ENCODE results near the gene PAPPA2.

DNA sequence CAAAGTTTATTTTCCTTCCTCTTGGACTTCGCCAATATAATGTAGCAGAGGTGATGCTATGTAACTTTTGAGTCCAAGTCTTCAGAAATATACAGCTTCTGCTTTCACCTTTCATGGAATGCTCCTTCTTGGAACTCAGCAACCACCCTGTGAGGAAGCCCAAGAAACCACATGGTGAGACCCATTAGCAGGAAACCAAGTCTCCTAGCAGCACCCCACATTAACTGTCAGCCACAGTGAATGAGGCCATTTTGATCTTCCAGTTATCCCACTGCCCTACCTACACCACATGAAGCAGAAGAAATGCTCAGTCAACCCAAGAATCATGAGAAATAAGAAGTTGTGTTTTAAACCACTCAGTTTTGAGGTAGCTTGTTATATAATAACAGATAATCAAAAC lies 58.2 kb downstream of the PAPPA2 start:
- TF ChIP-seq, protein P1, sequence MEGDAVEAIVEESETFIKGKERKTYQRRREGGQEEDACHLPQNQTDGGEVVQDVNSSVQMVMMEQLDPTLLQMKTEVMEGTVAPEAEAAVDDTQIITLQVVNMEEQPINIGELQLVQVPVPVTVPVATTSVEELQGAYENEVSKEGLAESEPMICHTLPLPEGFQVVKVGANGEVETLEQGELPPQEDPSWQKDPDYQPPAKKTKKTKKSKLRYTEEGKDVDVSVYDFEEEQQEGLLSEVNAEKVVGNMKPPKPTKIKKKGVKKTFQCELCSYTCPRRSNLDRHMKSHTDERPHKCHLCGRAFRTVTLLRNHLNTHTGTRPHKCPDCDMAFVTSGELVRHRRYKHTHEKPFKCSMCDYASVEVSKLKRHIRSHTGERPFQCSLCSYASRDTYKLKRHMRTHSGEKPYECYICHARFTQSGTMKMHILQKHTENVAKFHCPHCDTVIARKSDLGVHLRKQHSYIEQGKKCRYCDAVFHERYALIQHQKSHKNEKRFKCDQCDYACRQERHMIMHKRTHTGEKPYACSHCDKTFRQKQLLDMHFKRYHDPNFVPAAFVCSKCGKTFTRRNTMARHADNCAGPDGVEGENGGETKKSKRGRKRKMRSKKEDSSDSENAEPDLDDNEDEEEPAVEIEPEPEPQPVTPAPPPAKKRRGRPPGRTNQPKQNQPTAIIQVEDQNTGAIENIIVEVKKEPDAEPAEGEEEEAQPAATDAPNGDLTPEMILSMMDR (IDR thresholded peaks at IDR 0.05), result no peak
- TF ChIP-seq POLR2A (IDR thresholded peaks at IDR 0.05) (no peak), POLR2AphosphoS5 (IDR thresholded peaks at IDR 0.05) (no peak), EP300 (IDR thresholded peaks at IDR 0.05) (no peak)
